GM12878 (cell line): ENCODE measurements around the gene CSDE1.

Experiments used
- GATAD2B ChIP-seq: fragments of 450-650 bp; conservative IDR thresholded peaks from 2 replicates; pipeline ENCODE4 v1.6.1; 2017; ENCODE audit warnings: low read depth, mild to moderate bottlenecking, moderate library complexity
- HDGF ChIP-seq: fragments of 450-650 bp; IDR thresholded peaks from 2 replicates; pipeline ENCODE4 v1.6.1; 2016; ENCODE audit warnings: antibody characterized with exemption
- NR2C2 ChIP-seq: IDR thresholded peaks from 2 replicates; pipeline ENCODE4 v1.6.1; 2011; ENCODE audit warnings: borderline replicate concordance, low read depth; ENCODE audit not compliant: control insufficient read depth, insufficient read length
- POLR2A ChIP-seq: IDR thresholded peaks from 2 replicates; pipeline ENCODE4 v1.6.1; 2011; ENCODE audit warnings: low read depth, mild to moderate bottlenecking, low read length
- POLR2AphosphoS5 ChIP-seq: IDR thresholded peaks from 2 replicates; pipeline ENCODE4 v1.6.1; 2011; ENCODE audit warnings: mild to moderate bottlenecking, low read length, inconsistent platforms
- SIN3A ChIP-seq: IDR thresholded peaks from 2 replicates; pipeline ENCODE4 v1.6.1; 2012; ENCODE audit warnings: low read depth, low read length, improper control_type of control experiment
- SP1 ChIP-seq: IDR thresholded peaks from one replicate; pipeline ENCODE4 v1.6.1; 2011; ENCODE audit warnings: low read depth, low read length
- TCF12 ChIP-seq: IDR thresholded peaks from 2 replicates; pipeline ENCODE4 v1.6.1; 2011; ENCODE audit warnings: low read depth, mild to moderate bottlenecking, low read length
- ZSCAN29 ChIP-seq: fragments of 450-650 bp; IDR thresholded peaks from 2 replicates; pipeline ENCODE4 v1.6.1; 2017; ENCODE audit warnings: mild to moderate bottlenecking, moderate library complexity
- TF ChIP-seq, protein P1 (sequence below), 3 experiments: IDR thresholded peaks in 2 of 3; conservative IDR thresholded peaks in 1 of 3; 2 replicates each; pipeline ENCODE4 v1.5.1; 2011; ENCODE audit warnings: low read depth in 3 of 3, low read length in 3 of 3, mild to moderate bottlenecking in 3 of 3, control low read depth in 2 of 3, moderate library complexity in 2 of 3, inconsistent platforms in 1 of 3, mixed read lengths in 1 of 3; ENCODE audit not compliant: control insufficient read depth in 2 of 3, insufficient read depth in 1 of 3; ENCODE audit errors: extremely low read depth in 1 of 3
- TF ChIP-seq, protein P2 (sequence below): IDR thresholded peaks from 2 replicates; pipeline ENCODE4 v1.6.1; 2012; ENCODE audit warnings: mild to moderate bottlenecking, low read depth, low read length

DNA sequence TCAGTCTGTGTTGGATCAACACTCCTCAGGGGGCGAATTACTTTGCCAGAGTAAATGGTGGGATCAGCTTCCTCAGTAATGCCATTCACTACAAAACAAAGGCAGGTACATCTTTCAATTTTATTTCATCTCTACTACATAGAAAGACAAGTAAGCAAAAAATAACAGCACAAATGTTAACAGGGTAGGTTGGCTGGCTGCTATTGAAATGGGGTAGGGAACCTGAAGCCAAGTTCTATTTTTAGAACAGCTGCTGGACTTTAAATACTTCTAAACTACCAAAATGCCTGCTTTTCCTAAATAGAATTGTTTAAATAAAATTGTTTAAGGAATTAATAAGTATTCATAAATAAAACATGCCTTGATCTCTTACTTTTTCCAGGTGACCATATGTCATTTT is 33.9 kb downstream of the CSDE1 start:
- no peak for TF ChIP-seq HDGF
- no peak for TF ChIP-seq NR2C2
- no peak for TF ChIP-seq SP1
- TF ChIP-seq, protein P1, sequence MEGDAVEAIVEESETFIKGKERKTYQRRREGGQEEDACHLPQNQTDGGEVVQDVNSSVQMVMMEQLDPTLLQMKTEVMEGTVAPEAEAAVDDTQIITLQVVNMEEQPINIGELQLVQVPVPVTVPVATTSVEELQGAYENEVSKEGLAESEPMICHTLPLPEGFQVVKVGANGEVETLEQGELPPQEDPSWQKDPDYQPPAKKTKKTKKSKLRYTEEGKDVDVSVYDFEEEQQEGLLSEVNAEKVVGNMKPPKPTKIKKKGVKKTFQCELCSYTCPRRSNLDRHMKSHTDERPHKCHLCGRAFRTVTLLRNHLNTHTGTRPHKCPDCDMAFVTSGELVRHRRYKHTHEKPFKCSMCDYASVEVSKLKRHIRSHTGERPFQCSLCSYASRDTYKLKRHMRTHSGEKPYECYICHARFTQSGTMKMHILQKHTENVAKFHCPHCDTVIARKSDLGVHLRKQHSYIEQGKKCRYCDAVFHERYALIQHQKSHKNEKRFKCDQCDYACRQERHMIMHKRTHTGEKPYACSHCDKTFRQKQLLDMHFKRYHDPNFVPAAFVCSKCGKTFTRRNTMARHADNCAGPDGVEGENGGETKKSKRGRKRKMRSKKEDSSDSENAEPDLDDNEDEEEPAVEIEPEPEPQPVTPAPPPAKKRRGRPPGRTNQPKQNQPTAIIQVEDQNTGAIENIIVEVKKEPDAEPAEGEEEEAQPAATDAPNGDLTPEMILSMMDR (IDR thresholded peaks at IDR 0.05 in 2 of 3, conservative IDR thresholded peaks at IDR 0.05 in 1 of 3; ENCODE audit: control insufficient read depth in 2 of 3, extremely low read depth in 1 of 3, insufficient read depth in 1 of 3, low read depth in 3 of 3, low read length in 3 of 3), result no peak
- no peak for TF ChIP-seq POLR2A
- no peak for TF ChIP-seq SIN3A
- no peak for TF ChIP-seq GATAD2B
- no peak for TF ChIP-seq TCF12
- TF ChIP-seq, protein P2, sequence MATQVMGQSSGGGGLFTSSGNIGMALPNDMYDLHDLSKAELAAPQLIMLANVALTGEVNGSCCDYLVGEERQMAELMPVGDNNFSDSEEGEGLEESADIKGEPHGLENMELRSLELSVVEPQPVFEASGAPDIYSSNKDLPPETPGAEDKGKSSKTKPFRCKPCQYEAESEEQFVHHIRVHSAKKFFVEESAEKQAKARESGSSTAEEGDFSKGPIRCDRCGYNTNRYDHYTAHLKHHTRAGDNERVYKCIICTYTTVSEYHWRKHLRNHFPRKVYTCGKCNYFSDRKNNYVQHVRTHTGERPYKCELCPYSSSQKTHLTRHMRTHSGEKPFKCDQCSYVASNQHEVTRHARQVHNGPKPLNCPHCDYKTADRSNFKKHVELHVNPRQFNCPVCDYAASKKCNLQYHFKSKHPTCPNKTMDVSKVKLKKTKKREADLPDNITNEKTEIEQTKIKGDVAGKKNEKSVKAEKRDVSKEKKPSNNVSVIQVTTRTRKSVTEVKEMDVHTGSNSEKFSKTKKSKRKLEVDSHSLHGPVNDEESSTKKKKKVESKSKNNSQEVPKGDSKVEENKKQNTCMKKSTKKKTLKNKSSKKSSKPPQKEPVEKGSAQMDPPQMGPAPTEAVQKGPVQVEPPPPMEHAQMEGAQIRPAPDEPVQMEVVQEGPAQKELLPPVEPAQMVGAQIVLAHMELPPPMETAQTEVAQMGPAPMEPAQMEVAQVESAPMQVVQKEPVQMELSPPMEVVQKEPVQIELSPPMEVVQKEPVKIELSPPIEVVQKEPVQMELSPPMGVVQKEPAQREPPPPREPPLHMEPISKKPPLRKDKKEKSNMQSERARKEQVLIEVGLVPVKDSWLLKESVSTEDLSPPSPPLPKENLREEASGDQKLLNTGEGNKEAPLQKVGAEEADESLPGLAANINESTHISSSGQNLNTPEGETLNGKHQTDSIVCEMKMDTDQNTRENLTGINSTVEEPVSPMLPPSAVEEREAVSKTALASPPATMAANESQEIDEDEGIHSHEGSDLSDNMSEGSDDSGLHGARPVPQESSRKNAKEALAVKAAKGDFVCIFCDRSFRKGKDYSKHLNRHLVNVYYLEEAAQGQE, result no peak
- no peak for TF ChIP-seq ZSCAN29
- TF ChIP-seq POLR2AphosphoS5, result no peak
